Measurements from ENCODE around the gene P3H2.

DNA sequence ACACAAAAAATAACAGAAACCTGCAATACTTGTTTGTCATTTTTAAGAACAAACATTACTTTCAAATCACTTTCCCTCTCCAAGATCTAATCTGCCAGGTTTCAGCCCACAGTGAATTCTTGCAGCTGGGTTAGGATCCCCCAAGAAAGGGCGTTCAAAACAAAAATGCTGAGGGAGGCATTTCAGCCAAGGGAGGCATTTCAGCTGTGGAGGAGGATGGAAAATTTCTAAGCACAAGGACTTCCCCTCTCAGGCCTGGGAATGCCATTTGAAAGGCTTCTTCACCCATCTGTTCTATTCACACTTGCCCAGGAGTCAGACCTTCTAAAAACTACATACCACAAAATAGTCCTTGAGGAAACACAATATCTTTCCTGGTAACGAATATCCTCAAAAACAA lies 69.1 kb downstream of the P3H2 start:
- TF ChIP-seq KLF10 (CRISPR knock-in tag; IDR thresholded peaks at IDR 0.05) = no peak
- TF ChIP-seq CTCF (IDR thresholded peaks at IDR 0.05 in 2 of 3, conservative IDR thresholded peaks at IDR 0.05 in 1 of 3; ENCODE audit: insufficient read depth in 2 of 3, low read depth in 1 of 3, low read length in 3 of 3) = no peak
- TF ChIP-seq POLR2A (conservative IDR thresholded peaks at IDR 0.05) = no peak
- no peak for TF ChIP-seq XRCC5 (IDR thresholded peaks at IDR 0.05; ENCODE audit: low read depth, low read length)
- TF ChIP-seq ZBTB8A (IDR thresholded peaks at IDR 0.05; ENCODE audit: partially characterized antibody) = no peak
- no peak for TF ChIP-seq GABPA (tag; conservative IDR thresholded peaks at IDR 0.05; ENCODE audit: low read depth)
- no peak for TF ChIP-seq TEAD2 (tag; IDR thresholded peaks at IDR 0.05)
- TF ChIP-seq ZBTB33 (CRISPR knock-in tag; IDR thresholded peaks at IDR 0.05) = no peak
- TF ChIP-seq ELK1 (CRISPR knock-in tag; IDR thresholded peaks at IDR 0.05) = no peak
- no peak for TF ChIP-seq BMI1 (IDR thresholded peaks at IDR 0.05; ENCODE audit: low read length)
- TF ChIP-seq HDAC6 (IDR thresholded peaks at IDR 0.05; ENCODE audit: low read depth, low read length) = no peak
- no peak for TF ChIP-seq CHD7 (IDR thresholded peaks at IDR 0.05; ENCODE audit: low read depth, low read length)
- TF ChIP-seq FOXA1 (IDR thresholded peaks at IDR 0.05; ENCODE audit: borderline replicate concordance) = no peak
